ENCODE results near the gene CTDSP2. TPM values are rescaled to one million over a fixed set of nuclear protein-coding genes. Genes with fewer than 3 reads are reported as not detected.

Gene CTDSP2
- total RNA-seq, 2 donors from 2014 or later = 170 to 222 TPM

DNA sequence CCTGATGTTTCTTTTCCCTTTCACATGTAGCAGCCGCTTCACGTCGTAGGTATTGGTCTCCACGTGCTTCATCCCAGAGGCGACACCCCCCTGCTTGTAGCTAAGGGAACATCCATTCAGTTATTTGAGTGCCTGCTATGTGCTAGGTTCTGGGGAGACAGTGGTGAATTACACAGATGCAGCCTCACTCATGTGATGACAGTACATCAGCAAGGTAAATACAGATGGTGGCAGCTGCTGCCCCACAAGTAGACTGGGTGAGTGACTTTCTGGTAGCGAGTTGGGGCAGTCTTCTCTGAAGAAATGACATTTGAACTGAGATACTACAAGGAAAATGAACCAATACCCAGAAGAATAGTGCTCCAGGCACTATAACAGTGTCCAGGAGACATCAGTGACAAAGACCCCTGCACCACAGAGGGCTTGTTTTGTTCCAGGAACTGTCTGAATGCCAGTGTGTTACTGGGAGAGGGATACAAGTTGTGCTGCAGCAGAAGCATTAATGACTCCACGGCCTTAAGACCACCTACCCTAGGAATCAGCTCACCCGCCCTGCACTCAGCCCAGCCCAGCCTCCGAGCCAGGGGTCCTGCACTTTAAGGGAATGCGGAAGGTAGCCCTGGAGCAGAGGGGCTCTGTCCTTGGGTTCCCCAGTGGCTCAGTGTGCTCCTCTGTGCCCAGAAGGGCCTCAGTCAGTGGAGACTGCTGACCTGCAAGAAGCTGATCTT is 35.3 kb downstream of the CTDSP2 start:
- Histone ChIP-seq H3K4me1 (ENCODE audit: control insufficient read depth in 1 of 2, low read depth in 2 of 2) (peaks cover 0 to 20% of the 10 kb centered on the region in 2 donors), H3K36me3 (peaks cover 47% of the 10 kb centered on the region), H3K27me3 (replicated peaks; ENCODE audit: insufficient read depth) (no peaks in the 10 kb centered on the region), H3K9me3 (no peaks in the 10 kb centered on the region), H3K4me3 (no peak overlapping the region), H3K27ac (no peak overlapping the region)
- ATAC-seq (ENCODE audit: insufficient number of reproducible peaks, low FRiP score, low read depth) = no peak
- DNase-seq (ENCODE audit: low spot score) = no peak
- TF ChIP-seq, protein P1, sequence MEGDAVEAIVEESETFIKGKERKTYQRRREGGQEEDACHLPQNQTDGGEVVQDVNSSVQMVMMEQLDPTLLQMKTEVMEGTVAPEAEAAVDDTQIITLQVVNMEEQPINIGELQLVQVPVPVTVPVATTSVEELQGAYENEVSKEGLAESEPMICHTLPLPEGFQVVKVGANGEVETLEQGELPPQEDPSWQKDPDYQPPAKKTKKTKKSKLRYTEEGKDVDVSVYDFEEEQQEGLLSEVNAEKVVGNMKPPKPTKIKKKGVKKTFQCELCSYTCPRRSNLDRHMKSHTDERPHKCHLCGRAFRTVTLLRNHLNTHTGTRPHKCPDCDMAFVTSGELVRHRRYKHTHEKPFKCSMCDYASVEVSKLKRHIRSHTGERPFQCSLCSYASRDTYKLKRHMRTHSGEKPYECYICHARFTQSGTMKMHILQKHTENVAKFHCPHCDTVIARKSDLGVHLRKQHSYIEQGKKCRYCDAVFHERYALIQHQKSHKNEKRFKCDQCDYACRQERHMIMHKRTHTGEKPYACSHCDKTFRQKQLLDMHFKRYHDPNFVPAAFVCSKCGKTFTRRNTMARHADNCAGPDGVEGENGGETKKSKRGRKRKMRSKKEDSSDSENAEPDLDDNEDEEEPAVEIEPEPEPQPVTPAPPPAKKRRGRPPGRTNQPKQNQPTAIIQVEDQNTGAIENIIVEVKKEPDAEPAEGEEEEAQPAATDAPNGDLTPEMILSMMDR (IDR thresholded peaks at IDR 0.05) = no peak

GRCh38 chr12:57810450-57810849 is 36.1 kb downstream of the CTDSP2 start:
- Histone ChIP-seq H3K4me3 (no peak overlapping the region), H3K36me3 (peaks cover 48% of the 10 kb centered on the region), H3K27ac (no peak overlapping the region), H3K4me1 (ENCODE audit: control insufficient read depth in 1 of 2, low read depth in 2 of 2) (peaks cover 0 to 17% of the 10 kb centered on the region in 2 donors), H3K27me3 (replicated peaks; ENCODE audit: insufficient read depth) (no peaks in the 10 kb centered on the region), H3K9me3 (no peaks in the 10 kb centered on the region)
- DNase-seq (ENCODE audit: low spot score) = no peak
- TF ChIP-seq, protein P1 (IDR thresholded peaks at IDR 0.05) = no peak
- ATAC-seq (ENCODE audit: insufficient number of reproducible peaks, low FRiP score, low read depth) = no peak

GRCh38 chr12:57809425-57809824 is 37.1 kb downstream of the CTDSP2 start:
- Histone ChIP-seq H3K9me3 (no peaks in the 10 kb centered on the region), H3K4me3 (no peak overlapping the region), H3K4me1 (ENCODE audit: control insufficient read depth in 1 of 2, low read depth in 2 of 2) (peaks cover 0 to 7% of the 10 kb centered on the region in 2 donors), H3K27me3 (replicated peaks; ENCODE audit: insufficient read depth) (no peaks in the 10 kb centered on the region), H3K27ac (no peak overlapping the region), H3K36me3 (peaks cover 48% of the 10 kb centered on the region)
- ATAC-seq (ENCODE audit: insufficient number of reproducible peaks, low FRiP score, low read depth) (no peak), DNase-seq (ENCODE audit: low spot score) (no peak)
- TF ChIP-seq, protein P1 (IDR thresholded peaks at IDR 0.05) = no peak

- TF ChIP-seq, protein P1 (IDR thresholded peaks at IDR 0.05) = no peak
- ATAC-seq (ENCODE audit: insufficient number of reproducible peaks, low FRiP score, low read depth) (no peak), DNase-seq (ENCODE audit: low spot score) (no peak)
- peaks cover 48% of the 10 kb centered on the region for H3K36me3 ChIP-seq
- no peaks in the 10 kb centered on the region for H3K27me3 ChIP-seq (replicated peaks; ENCODE audit: insufficient read depth)
- H3K9me3 ChIP-seq = no peaks in the 10 kb centered on the region
- peaks cover 0 to 4% of the 10 kb centered on the region in 2 donors for H3K4me1 ChIP-seq (ENCODE audit: control insufficient read depth in 1 of 2, low read depth in 2 of 2)
- H3K4me3 ChIP-seq = no peak overlapping the region
- H3K27ac ChIP-seq = no peak overlapping the region
These were observed 38.2 kb downstream of the CTDSP2 start for GRCh38 chr12:57808351-57808750.

GRCh38 chr12:57807285-57807684 is 39.2 kb downstream of the CTDSP2 start:
- H3K27me3 ChIP-seq (replicated peaks; ENCODE audit: insufficient read depth) = no peaks in the 10 kb centered on the region
- no peaks in the 10 kb centered on the region for H3K9me3 ChIP-seq
- DNase-seq (ENCODE audit: low spot score) (no peak), ATAC-seq (ENCODE audit: insufficient number of reproducible peaks, low FRiP score, low read depth) (no peak)
- peaks cover 0 to 8% of the 10 kb centered on the region in 2 donors for H3K4me1 ChIP-seq (ENCODE audit: control insufficient read depth in 1 of 2, low read depth in 2 of 2)
- H3K27ac ChIP-seq = no peak overlapping the region
- H3K4me3 ChIP-seq = no peak overlapping the region
- TF ChIP-seq, protein P1 (IDR thresholded peaks at IDR 0.05) = no peak
- peaks cover 54% of the 10 kb centered on the region for H3K36me3 ChIP-seq
